GM12878 (cell line): ENCODE data around the gene EPHA8. TPM values are rescaled to one million over a fixed set of nuclear protein-coding genes. Genes with fewer than 3 reads are reported as not detected.

Source experiments
- ATAC-seq: fragments of 200-7000 bp; cut with Tn5 transposase; 3 replicates; pipeline ENCODE4 v1.9.1; 2020; ENCODE audit warnings: mild to moderate bottlenecking, moderate library complexity
- BruUV-seq: library from RNA; stranded (reverse); fragments of 400-500 nt; replicated peaks from 2 replicates; lab custom pipeline; 2021; lab: Mats Ljungman, UMichigan
- CTCF ChIA-PET: fragments of 300-600 bp; sonication (Branson Sonifier 250); formaldehyde crosslinking; extraction: SDS; loops from one replicate; lab custom pipeline; 2021; ENCODE audit warnings: inconsistent platforms; lab: Yijun Ruan, JAX
- POLR2A ChIA-PET: fragments of 350-600 bp; formaldehyde crosslinking; extraction: SDS; loops from one replicate; lab custom pipeline; 2021; ENCODE audit warnings: inconsistent platforms; lab: Charles Lee
- RAD21 ChIA-PET: fragments of 300-600 bp; sonication (Branson Sonifier 250); formaldehyde crosslinking; loops from one replicate; lab custom pipeline; 2023; ENCODE audit warnings: antibody characterized with exemption; ENCODE audit not compliant: unreplicated experiment; lab: Charles Lee
- SMC1A ChIA-PET: fragments of 300-600 bp; sonication (Branson Sonifier 250); formaldehyde crosslinking; loops from one replicate; lab custom pipeline; 2023; ENCODE audit not compliant: unreplicated experiment, uncharacterized antibody; lab: Charles Lee
- DNase-seq: peaks from one replicate; pipeline ENCODE4 v3.0.0-alpha.2; 2011; ENCODE audit warnings: low read depth, low spot score
- FAIRE-seq: peaks from 3 replicates; lab custom pipeline; 2011; peaks lifted over from hg19 to GRCh38; lab: Jason Lieb, UNC
- H2AFZ ChIP-seq: 2 replicates; pipeline ENCODE4 v1.6.0; 2011; ENCODE audit warnings: low read depth, low read length, control low read depth; ENCODE audit not compliant: control insufficient read depth
- H3K27ac ChIP-seq: 2 replicates; pipeline ENCODE4 v1.5.1; 2011; ENCODE audit warnings: control low read depth; ENCODE audit not compliant: control insufficient read depth, insufficient read depth
- H3K27me3 ChIP-seq, 2 experiments: replicated peaks in 1 of 2; 2 replicates each; pipeline versions ENCODE4 v1.6.0 to v1.6.1; 2011; ENCODE audit warnings: low read length in 1 of 2; ENCODE audit not compliant: control insufficient read depth in 2 of 2, insufficient read depth in 2 of 2
- H3K36me3 ChIP-seq, 2 experiments: 2 replicates each; pipeline ENCODE4 v1.5.1; 2011; ENCODE audit warnings: low read length in 1 of 2; ENCODE audit not compliant: control insufficient read depth in 2 of 2, insufficient read depth in 2 of 2
- H3K4me1 ChIP-seq: 2 replicates; pipeline ENCODE4 v1.6.1; 2011; ENCODE audit warnings: mild to moderate bottlenecking, low read length, moderate library complexity, mixed read lengths; ENCODE audit not compliant: control insufficient read depth, insufficient read depth
- H3K4me2 ChIP-seq: 2 replicates; pipeline ENCODE4 v1.6.0; 2011; ENCODE audit warnings: control low read depth; ENCODE audit not compliant: control insufficient read depth, insufficient read depth
- H3K4me3 ChIP-seq: fragments of 200-600 bp; sonication (generic); 2 replicates; pipeline ENCODE4 v1.5.1; 2016
- H3K79me2 ChIP-seq: 2 replicates; pipeline ENCODE4 v1.6.0; 2011; ENCODE audit warnings: low read length; ENCODE audit not compliant: control insufficient read depth, insufficient read depth
- H3K9ac ChIP-seq: 2 replicates; pipeline ENCODE4 v1.8.0; 2011; ENCODE audit warnings: low read length, control low read depth, mixed read lengths; ENCODE audit not compliant: control insufficient read depth, insufficient read depth
- H3K9me3 ChIP-seq: replicated peaks from 3 replicates; pipeline ENCODE4 v1.5.1; 2011; ENCODE audit warnings: mild to moderate bottlenecking, low read length; ENCODE audit not compliant: control insufficient read depth, insufficient read depth
- H4K20me1 ChIP-seq: 2 replicates; pipeline ENCODE4 v1.6.0; 2011; ENCODE audit not compliant: control insufficient read depth, insufficient read depth
- BCLAF1 ChIP-seq: fragments of 450-650 bp; IDR thresholded peaks from 2 replicates; pipeline ENCODE4 v1.6.1; 2017; ENCODE audit warnings: antibody characterized with exemption, mild to moderate bottlenecking, moderate library complexity
- CHD4 ChIP-seq: fragments of 200-600 bp; sonication (generic); IDR thresholded peaks from 2 replicates; pipeline ENCODE4 v1.6.1; 2016; ENCODE audit warnings: mild to moderate bottlenecking
- CUX1 ChIP-seq: IDR thresholded peaks from 2 replicates; pipeline ENCODE4 v1.6.1; 2012; ENCODE audit warnings: improper control_type of control experiment, low read depth, low read length; ENCODE audit not compliant: insufficient replicate concordance
- MTA2 ChIP-seq: fragments of 450-650 bp; IDR thresholded peaks from 2 replicates; pipeline ENCODE4 v1.6.1; 2016; ENCODE audit warnings: low read depth, mild to moderate bottlenecking, moderate library complexity
- PAX5 ChIP-seq: IDR thresholded peaks from 2 replicates; pipeline ENCODE4 v1.6.1; 2011; ENCODE audit warnings: low read depth, low read length, borderline replicate concordance
- POLR2AphosphoS2 ChIP-seq: IDR thresholded peaks from 2 replicates; pipeline ENCODE4 v1.6.1; 2011; ENCODE audit warnings: low read depth, mild to moderate bottlenecking, low read length, improper control_type of control experiment, moderate library complexity
- RAD21 ChIP-seq: IDR thresholded peaks from 2 replicates; pipeline ENCODE4 v1.6.1; 2011; ENCODE audit warnings: mild to moderate bottlenecking, low read depth, low read length, moderate library complexity; ENCODE audit not compliant: insufficient read depth
- SMAD5 ChIP-seq: IDR thresholded peaks from 2 replicates; pipeline ENCODE4 v1.6.1; 2016; ENCODE audit warnings: antibody characterized with exemption, low read depth
- ZNF687 ChIP-seq: fragments of 450-650 bp; IDR thresholded peaks from 2 replicates; pipeline ENCODE4 v1.6.1; 2017; ENCODE audit warnings: mild to moderate bottlenecking, moderate library complexity
- WGBS: methylation state at CpG from one replicate; pipeline ENCODE4 v1.1.6; 2016; ENCODE audit warnings: low lambda C conversion rate; ENCODE audit not compliant: insufficient replicate concordance, insufficient coverage; ENCODE audit errors: missing lambda C conversion rate; 5-methylcytosine and 5-hydroxymethylcytosine counted together
- in situ Hi-C: fragments of 300-500 bp; cut with MboI; formaldehyde crosslinking; loops from 9 replicates; pipeline ENCODE4 v1.14.3; 2018; ENCODE audit warnings: mixed read lengths
- intact Hi-C: fragments of 100-400 bp; cut with micrococcal nuclease; formaldehyde crosslinking; loops from one replicate; pipeline ENCODE4 v1.14.2; 2022; ENCODE audit not compliant: unreplicated experiment
- polyA plus RNA-seq, 11 experiments: library from polyadenylated mRNA; depleted of rRNA in 4 of 11; unstranded in 6 of 11; stranded (reverse) in 5 of 11; fragments of >200 nt; fragmentation: Nextera tagmentation in 4 of 11; fragmentation: Illumina TruSeq in 1 of 11; extraction: Ambion mirVana in 4 of 11; extraction: Trizol in 1 of 11; gene quantifications; 1 replicate in 1 of 11; 2 replicates in 10 of 11; pipeline versions ENCODE4 v1.2.1 to v1.2.3, GENCODE V29; 2011 to 2016; ENCODE audit warnings: inconsistent platforms in 2 of 11, missing spikeins in 2 of 11, low read depth in 1 of 11
- total RNA-seq, 4 experiments: library from RNA; depleted of rRNA in 3 of 4; stranded (reverse); fragments of >200 nt in 3 of 4; fragmentation: Illumina TruSeq in 1 of 4; extraction: Trizol in 1 of 4; gene quantifications; 2 replicates each; pipeline versions ENCODE4 v1.2.1 to v1.2.3, GENCODE V29; 2013 to 2021

EPHA8 gene
- total and polyA plus RNA-seq, 10 of the 15 experiments (the other 5 are each of a cell fraction or from before 2014, with no cell fraction given), result not detected

- TF ChIP-seq BCLAF1 (no peak), SMAD5 (no peak), ZNF687 (no peak)
Measured at GRCh38 chr1:22588899-22589422, 25.7 kb downstream of the EPHA8 start (continued).

- Histone ChIP-seq H3K79me2 (no peaks in the 10 kb centered on the region), H4K20me1 (no peaks in the 10 kb centered on the region; the same call in 1 of the 2 replicates), H3K4me2 (no peak overlapping the region), H3K27me3 (no peaks in the 10 kb centered on the region; a peak in 1 of 4 replicates), H3K9me3 (no peaks in the 10 kb centered on the region), H3K36me3 (no peaks in the 10 kb centered on the region), H3K27ac (no peak overlapping the region), H2AFZ (no peak overlapping the region), H3K4me1 (no peaks in the 10 kb centered on the region), H3K4me3 (no peak overlapping the region), H3K9ac (no peak overlapping the region)
- BruUV-seq, result no TSS peak
- ChIA-PET CTCF (no interaction called here), SMC1A (no interaction called here), RAD21 (interaction anchor here (0.7 kb wide), 1 partner anchor 84 kb away, joined by 3 read pairs; no protein-coding TSS in a partner anchor), POLR2A (no interaction called here)
- WGBS, result 11% methylated on average over 8 of the region's 8 CpGs
- intact Hi-C loops (no loop called here), in situ Hi-C loops (no loop called here)
- ATAC-seq (no peak), FAIRE-seq (no peak), DNase-seq (no peak)
- TF ChIP-seq PAX5, result no peak
- TF ChIP-seq POLR2AphosphoS2, result no peak
- no peak for TF ChIP-seq RAD21
- no peak for TF ChIP-seq CHD4
- no peak for TF ChIP-seq MTA2
- no peak for TF ChIP-seq CUX1
Measured at GRCh38 chr1:22591576-22591975, 28.3 kb downstream of the EPHA8 start.
